Subcutaneous adipose tissue (tissue), 4 donors: ENCODE data around the gene ADAM19. TPM values are rescaled to one million over a fixed set of nuclear protein-coding genes. Genes with fewer than 3 reads are reported as not detected.

Source experiments
- total RNA-seq, 4 donors: library from RNA; depleted of rRNA; stranded (reverse); fragments of >200 nt; gene quantifications; one replicate each; pipeline ENCODE4 v1.1.0, GENCODE V29; 2016
- TF ChIP-seq, protein P1 (sequence below): fragments of 450-650 bp; IDR thresholded peaks from one replicate; pipeline ENCODE4 v1.5.1; 2016; ENCODE audit warnings: low read depth, mild to moderate bottlenecking, control low read depth, antibody characterized with exemption, moderate library complexity

ADAM19 gene
- total RNA-seq, 4 donors from 2014 or later, result 1.4 to 2.9 (median 2.2) TPM

DNA sequence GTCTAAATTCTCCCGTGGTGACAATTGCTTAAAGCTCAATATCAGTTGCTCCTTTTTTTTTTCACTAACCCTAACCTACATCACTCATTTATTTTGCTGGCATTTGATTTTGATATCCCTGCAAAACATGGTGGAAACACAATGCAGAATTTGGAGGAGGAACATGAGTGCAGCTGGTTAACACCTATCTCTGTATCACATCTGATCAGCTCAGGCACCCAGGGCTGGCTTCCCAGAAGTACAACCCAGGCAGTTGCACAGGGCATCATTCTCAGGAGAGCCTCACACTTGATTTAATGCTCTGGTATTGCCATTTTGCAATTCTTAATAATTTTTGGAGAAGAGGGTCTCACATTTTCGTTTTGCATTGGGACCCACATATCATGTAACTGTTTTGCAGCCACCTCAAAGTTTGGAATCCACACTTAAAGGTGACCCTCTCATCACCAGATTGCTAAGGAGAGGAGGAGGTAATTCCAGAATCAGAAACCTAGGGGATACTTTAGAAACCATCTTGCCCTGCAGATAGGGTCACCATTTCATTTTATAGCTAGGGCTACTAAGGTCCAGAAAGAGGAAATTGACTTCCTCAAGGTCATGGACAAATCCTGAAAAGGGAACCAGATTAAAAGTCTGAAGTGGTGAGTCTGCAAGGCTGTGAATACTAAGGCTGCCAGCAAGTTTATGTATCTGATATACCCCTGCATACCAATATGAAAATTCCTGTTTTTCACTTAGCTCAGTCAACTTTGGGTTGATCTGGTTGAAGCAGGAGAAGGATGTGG, 19.3 kb upstream of the ADAM19 start:
- TF ChIP-seq, protein P1, sequence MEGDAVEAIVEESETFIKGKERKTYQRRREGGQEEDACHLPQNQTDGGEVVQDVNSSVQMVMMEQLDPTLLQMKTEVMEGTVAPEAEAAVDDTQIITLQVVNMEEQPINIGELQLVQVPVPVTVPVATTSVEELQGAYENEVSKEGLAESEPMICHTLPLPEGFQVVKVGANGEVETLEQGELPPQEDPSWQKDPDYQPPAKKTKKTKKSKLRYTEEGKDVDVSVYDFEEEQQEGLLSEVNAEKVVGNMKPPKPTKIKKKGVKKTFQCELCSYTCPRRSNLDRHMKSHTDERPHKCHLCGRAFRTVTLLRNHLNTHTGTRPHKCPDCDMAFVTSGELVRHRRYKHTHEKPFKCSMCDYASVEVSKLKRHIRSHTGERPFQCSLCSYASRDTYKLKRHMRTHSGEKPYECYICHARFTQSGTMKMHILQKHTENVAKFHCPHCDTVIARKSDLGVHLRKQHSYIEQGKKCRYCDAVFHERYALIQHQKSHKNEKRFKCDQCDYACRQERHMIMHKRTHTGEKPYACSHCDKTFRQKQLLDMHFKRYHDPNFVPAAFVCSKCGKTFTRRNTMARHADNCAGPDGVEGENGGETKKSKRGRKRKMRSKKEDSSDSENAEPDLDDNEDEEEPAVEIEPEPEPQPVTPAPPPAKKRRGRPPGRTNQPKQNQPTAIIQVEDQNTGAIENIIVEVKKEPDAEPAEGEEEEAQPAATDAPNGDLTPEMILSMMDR, result no peak

DNA sequence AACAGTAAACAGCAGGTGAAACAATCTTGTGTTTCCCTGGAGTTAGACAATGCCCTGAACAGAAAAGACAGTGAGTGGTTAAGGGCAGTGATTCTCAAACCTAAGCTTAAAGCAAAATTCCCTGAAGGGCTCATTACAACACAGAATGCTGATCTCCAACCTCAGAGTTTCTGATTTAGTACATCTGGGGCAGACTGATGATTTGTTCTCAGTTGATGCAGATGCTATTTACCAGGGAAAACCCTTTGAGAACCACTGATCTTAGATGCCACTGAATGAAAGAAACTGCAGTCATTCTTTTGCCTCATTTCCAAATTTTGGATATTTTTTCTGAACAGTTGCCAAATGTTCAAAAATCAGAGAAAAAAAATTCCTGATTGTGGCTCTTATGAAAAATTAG, 18.7 kb upstream of the ADAM19 start:
- TF ChIP-seq, protein P1, result no peak

DNA sequence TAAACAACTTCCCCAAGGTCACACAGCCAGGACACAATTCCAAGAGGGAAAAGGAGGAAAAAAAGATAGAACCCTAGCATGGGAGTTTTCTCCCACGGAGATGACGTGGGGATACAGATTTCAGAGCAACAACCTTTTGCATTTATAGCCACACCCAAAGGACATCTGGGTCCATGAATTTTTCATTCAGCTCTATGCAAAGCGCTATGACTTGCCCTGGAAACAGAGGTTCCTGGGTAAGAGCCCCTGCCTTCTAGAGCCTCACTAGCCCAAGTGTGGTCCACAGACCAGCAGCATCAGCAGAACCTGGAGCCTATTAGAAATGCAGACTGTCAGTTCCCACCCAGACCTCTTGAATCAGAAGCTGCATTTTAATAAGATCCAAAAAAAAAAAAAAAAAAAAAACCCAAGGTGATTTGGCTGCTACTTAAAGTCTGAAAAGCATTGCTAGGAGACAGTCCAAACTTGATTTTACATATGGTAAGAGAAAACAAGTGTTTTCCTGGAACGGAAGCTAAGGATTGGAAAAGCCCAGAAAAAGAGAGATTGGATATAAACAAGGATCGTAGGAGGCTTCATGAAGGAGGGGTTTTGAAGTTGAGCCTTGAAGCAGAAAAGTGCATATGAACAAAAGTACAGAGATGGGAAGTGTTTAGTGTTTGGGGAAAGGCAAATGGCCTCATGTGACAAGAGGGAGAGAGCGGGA, 17.6 kb upstream of the ADAM19 start:
- TF ChIP-seq, protein P1, result no peak

DNA sequence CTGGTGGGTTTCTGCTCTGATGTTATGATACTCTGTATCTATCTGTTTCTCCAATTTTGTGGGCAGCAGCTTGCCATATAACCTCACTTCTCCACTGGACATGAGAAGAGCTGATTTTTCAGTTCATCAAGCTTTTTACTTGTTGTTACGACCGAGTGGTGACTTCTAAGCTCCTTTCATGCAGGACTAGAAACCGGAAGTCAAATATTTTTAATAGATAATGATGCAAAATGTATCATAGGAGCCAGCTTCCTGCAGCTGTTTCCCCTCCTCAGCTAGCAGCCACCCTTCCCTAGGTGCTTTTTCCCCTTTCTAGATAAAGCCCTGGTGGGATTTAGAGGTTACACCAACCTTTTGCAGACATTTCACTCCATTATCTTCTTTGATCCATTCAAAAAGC, 17.0 kb upstream of the ADAM19 start:
- TF ChIP-seq, protein P1, result no peak

DNA sequence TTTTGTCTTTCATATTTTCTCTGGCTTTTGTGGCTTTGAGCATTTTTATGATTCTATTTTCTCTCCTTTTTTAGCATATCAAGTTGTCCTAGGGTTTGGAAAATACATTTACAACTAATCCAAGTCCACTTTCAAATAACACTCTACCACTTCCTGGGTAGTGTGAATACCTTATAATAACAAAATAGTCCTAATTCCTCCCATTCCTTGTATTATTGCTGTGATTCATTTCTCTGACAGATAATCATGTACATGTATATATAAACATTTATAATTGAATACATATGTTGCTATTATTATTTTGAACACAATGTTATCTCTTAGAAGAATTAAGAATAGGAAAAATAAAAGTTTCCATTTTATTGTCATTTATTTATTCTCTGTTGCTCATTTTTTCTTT, 14.9 kb upstream of the ADAM19 start:
- TF ChIP-seq, protein P1, result no peak

DNA sequence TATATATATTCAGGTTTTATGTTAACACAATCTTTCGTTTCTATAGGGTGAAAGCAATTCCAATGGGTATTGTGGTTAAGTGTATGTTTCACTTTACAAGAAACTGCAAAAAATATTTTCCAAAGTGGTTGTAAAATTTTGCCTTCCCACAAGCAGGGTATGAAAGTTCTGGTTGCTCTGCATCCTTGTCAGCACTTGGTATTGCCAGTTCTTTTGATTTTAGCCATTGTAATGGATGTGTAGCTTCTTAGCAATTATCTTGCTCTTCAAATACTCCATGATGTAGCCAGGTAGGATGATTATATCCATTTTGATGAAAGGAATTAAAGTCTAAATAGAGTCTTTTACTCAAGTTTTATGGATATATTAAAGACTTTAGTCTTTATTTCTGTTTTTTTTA, 9.1 kb upstream of the ADAM19 start:
- TF ChIP-seq, protein P1, result no peak
